ENCODE measurements around the gene PLEKHG1. TPM values are rescaled to one million over a fixed set of nuclear protein-coding genes. Genes with fewer than 3 reads are reported as not detected.

The PLEKHG1 gene
- total RNA-seq, 1 experiment from 2014 or later = 92.4 TPM

DNA sequence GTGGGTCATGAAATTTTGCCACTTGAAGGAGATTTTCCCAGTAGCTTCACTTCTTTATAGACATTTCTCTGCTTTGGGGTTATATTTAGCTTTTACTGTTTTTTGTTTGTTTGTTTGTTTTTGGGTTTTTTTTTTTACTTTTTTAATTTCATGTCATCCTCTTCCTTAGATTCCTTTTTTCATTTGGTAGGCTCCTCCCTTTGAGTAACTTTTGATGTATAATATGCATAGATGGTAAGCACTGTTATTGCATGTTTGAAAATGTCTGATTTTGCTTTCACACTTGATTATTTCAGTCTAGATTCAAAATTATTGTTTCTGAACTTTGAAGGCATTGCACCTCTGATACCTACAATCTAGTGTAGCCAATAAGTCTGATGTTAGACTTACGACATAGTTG lies 37.6 kb downstream of the PLEKHG1 start:
- Histone ChIP-seq H3K9ac (ENCODE audit: low read length) (no peak overlapping the region), H3K4me1 (ENCODE audit: low read length) (peaks cover 100% of the 10 kb centered on the region), H3K9me3 (ENCODE audit: low read length) (no peaks in the 10 kb centered on the region), H3K36me3 (ENCODE audit: insufficient read depth, low read length) (peaks cover 27% of the 10 kb centered on the region; the same call in 1 of the 2 replicates), H3K27ac (ENCODE audit: low read length) (peak overlapping the region; percentile 91), H3K79me2 (ENCODE audit: low read length) (peaks cover 94% of the 10 kb centered on the region), H2AFZ (ENCODE audit: low read length) (no peak overlapping the region), H3K27me3 (ENCODE audit: low read length) (no peaks in the 10 kb centered on the region), H4K20me1 (ENCODE audit: insufficient read depth, low read depth, low read length) (peaks cover 24% of the 10 kb centered on the region; the same call in 1 of the 2 replicates), H3K4me2 (ENCODE audit: low read depth, low read length, poor library complexity, severe bottlenecking) (peak overlapping the region; percentile 21), H3K9me2 (replicated peaks; ENCODE audit: insufficient read depth, low read length) (no peaks in the 10 kb centered on the region), H3K4me3 (ENCODE audit: low read length) (no peak overlapping the region)
- DNase-seq = no peak

DNA sequence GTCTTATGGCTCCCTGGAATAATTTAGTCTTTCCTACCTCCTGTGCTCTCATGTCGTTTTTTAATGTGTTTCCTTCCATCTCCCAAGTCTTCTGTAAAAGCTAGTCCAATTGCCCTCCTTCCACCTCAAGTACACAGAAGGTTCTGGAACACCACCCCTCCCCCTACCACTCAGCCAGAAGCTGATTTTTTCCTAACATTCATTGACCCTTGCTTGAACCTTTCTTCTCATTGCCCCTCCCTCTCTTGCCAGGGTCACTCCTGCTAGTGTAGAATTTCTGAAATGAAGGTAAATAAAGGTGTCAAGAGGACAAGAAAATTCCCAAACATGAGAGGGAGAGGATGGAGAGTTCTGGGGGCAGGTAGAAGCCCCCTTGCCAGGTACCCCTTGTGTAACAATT lies 38.6 kb downstream of the PLEKHG1 start:
- Histone ChIP-seq H3K79me2 (ENCODE audit: low read length) (peaks cover 99% of the 10 kb centered on the region), H3K4me2 (ENCODE audit: low read depth, low read length, poor library complexity, severe bottlenecking) (peak overlapping the region; percentile 78), H3K27ac (ENCODE audit: low read length) (peak overlapping the region; percentile 91), H3K4me3 (ENCODE audit: low read length) (no peak overlapping the region), H3K27me3 (ENCODE audit: low read length) (no peaks in the 10 kb centered on the region), H3K9ac (ENCODE audit: low read length) (no peak overlapping the region), H3K9me2 (replicated peaks; ENCODE audit: insufficient read depth, low read length) (no peaks in the 10 kb centered on the region), H3K9me3 (ENCODE audit: low read length) (no peaks in the 10 kb centered on the region), H3K36me3 (ENCODE audit: insufficient read depth, low read length) (peaks cover 30% of the 10 kb centered on the region; the same call in 1 of the 2 replicates), H4K20me1 (ENCODE audit: insufficient read depth, low read depth, low read length) (peaks cover 18% of the 10 kb centered on the region; the same call in 1 of the 2 replicates), H3K4me1 (ENCODE audit: low read length) (peaks cover 100% of the 10 kb centered on the region), H2AFZ (ENCODE audit: low read length) (no peak overlapping the region)
- no peak for DNase-seq

DNA sequence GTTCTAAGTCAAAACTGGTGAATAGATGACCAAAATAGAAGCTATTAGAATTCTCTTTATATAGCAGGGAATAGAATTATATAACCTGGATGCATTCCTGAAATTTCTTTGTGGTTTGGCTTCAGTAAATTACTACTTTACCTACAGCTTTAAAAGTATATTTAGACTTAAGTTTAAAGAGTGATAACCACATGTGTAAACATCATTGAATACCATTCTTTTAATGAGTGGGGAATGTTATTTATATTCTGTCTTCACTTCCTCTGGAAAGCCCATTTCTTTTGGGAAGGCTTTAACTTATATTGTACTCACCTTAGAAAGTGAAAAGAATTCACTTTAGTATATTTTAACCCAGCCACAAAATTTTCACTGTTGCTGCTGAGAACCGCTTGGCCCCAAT lies 39.1 kb downstream of the PLEKHG1 start:
- Histone ChIP-seq H3K9me3 (ENCODE audit: low read length) (no peaks in the 10 kb centered on the region), H3K9ac (ENCODE audit: low read length) (no peak overlapping the region), H4K20me1 (ENCODE audit: insufficient read depth, low read depth, low read length) (peaks cover 13% of the 10 kb centered on the region; the same call in 1 of the 2 replicates), H3K4me1 (ENCODE audit: low read length) (peaks cover 100% of the 10 kb centered on the region), H3K79me2 (ENCODE audit: low read length) (peaks cover 99% of the 10 kb centered on the region), H3K4me3 (ENCODE audit: low read length) (no peak overlapping the region), H3K4me2 (ENCODE audit: low read depth, low read length, poor library complexity, severe bottlenecking) (peak overlapping the region; percentile 78), H3K27ac (ENCODE audit: low read length) (peak overlapping the region; percentile 91), H3K27me3 (ENCODE audit: low read length) (no peaks in the 10 kb centered on the region), H3K36me3 (ENCODE audit: insufficient read depth, low read length) (peaks cover 30% of the 10 kb centered on the region; the same call in 1 of the 2 replicates), H2AFZ (ENCODE audit: low read length) (no peak overlapping the region), H3K9me2 (replicated peaks; ENCODE audit: insufficient read depth, low read length) (no peaks in the 10 kb centered on the region)
- DNase-seq = no peak

DNA sequence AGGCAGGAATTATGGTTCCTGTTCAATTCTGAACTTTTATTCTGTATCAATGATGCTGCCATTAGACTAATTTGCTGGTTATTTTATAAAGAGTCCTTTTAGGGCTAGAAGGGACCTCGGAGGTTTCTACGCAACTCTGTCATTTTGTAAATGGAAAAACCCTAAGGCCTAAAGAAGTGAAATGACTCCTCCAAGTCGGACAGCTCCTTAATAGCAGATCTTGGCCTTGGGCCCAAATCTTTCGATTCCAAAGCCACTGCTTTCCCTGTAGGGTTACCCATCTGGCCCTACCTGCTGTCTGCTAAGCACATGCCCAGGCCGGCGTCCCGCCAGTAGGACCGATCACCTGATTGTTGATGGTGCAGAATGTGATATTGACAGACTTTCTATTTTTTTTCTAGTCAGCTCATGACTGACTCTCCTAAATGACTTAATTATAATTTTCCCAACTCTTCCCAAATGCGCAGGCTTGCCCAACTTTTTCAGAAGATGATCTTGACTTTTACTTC lies 40.2 kb downstream of the PLEKHG1 start:
- Histone ChIP-seq H3K4me2 (ENCODE audit: low read depth, low read length, poor library complexity, severe bottlenecking) (peak overlapping the region; percentile 78), H3K9ac (ENCODE audit: low read length) (peak overlapping the region; percentile 58; the same call in 1 of the 2 replicates), H3K9me2 (replicated peaks; ENCODE audit: insufficient read depth, low read length) (no peaks in the 10 kb centered on the region), H2AFZ (ENCODE audit: low read length) (no peak overlapping the region), H3K79me2 (ENCODE audit: low read length) (peaks cover 100% of the 10 kb centered on the region), H3K9me3 (ENCODE audit: low read length) (no peaks in the 10 kb centered on the region), H3K27ac (ENCODE audit: low read length) (peak overlapping the region; percentile 91), H3K4me1 (ENCODE audit: low read length) (peaks cover 99% of the 10 kb centered on the region), H3K36me3 (ENCODE audit: insufficient read depth, low read length) (peaks cover 31% of the 10 kb centered on the region; the same call in 1 of the 2 replicates), H3K4me3 (ENCODE audit: low read length) (peak overlapping the region; percentile 52), H4K20me1 (ENCODE audit: insufficient read depth, low read depth, low read length) (peaks cover 10% of the 10 kb centered on the region; the same call in 1 of the 2 replicates), H3K27me3 (ENCODE audit: low read length) (no peaks in the 10 kb centered on the region)
- no peak for DNase-seq

DNA sequence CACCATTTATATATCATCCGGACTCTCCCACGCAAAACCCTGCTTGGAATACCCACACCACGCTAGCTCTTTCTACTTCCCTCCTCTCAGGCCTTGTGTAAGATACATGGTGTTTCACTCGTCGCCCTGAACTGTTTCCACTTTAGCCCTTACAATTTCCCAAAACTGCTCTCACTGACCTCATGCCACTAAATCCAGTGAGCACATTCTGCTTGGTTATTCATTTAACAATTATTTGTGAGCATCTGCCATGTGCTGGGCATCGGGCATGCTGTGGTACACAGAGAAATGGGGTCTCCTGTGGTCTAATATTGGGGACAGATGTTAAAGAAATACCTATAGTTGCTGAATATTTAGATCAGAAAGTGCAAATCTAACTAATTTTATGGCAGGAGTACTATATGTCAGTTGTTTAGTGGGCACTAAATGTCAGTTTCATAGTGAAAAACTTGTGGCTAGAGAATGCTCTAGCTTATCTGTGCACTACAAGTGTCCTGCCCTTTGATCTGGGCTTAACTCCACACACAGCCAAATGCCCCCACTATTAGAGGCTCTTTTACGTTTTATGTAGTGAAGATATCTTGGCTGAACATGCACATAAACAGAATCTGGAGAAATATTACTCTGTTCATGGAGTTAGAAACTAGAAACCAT lies 41.0 kb downstream of the PLEKHG1 start:
- H4K20me1 ChIP-seq (ENCODE audit: insufficient read depth, low read depth, low read length) = peaks cover 9% of the 10 kb centered on the region; the same call in 1 of the 2 replicates
- DNase-seq = no peak
- H3K27me3 ChIP-seq (ENCODE audit: low read length) = no peaks in the 10 kb centered on the region
- no peaks in the 10 kb centered on the region for H3K9me2 ChIP-seq (replicated peaks; ENCODE audit: insufficient read depth, low read length)
- H3K4me1 ChIP-seq (ENCODE audit: low read length) = peaks cover 99% of the 10 kb centered on the region
- H3K79me2 ChIP-seq (ENCODE audit: low read length) = peaks cover 100% of the 10 kb centered on the region
- no peaks in the 10 kb centered on the region for H3K9me3 ChIP-seq (ENCODE audit: low read length)
- H3K36me3 ChIP-seq (ENCODE audit: insufficient read depth, low read length) = peaks cover 34% of the 10 kb centered on the region; the same call in 1 of the 2 replicates
- peak overlapping the region; percentile 91 for H3K27ac ChIP-seq (ENCODE audit: low read length)
- H3K4me3 ChIP-seq (ENCODE audit: low read length) = peak overlapping the region; percentile 52
- peak overlapping the region; percentile 78 for H3K4me2 ChIP-seq (ENCODE audit: low read depth, low read length, poor library complexity, severe bottlenecking)
- H3K9ac ChIP-seq (ENCODE audit: low read length) = peak overlapping the region; percentile 58
- H2AFZ ChIP-seq (ENCODE audit: low read length) = no peak overlapping the region

DNA sequence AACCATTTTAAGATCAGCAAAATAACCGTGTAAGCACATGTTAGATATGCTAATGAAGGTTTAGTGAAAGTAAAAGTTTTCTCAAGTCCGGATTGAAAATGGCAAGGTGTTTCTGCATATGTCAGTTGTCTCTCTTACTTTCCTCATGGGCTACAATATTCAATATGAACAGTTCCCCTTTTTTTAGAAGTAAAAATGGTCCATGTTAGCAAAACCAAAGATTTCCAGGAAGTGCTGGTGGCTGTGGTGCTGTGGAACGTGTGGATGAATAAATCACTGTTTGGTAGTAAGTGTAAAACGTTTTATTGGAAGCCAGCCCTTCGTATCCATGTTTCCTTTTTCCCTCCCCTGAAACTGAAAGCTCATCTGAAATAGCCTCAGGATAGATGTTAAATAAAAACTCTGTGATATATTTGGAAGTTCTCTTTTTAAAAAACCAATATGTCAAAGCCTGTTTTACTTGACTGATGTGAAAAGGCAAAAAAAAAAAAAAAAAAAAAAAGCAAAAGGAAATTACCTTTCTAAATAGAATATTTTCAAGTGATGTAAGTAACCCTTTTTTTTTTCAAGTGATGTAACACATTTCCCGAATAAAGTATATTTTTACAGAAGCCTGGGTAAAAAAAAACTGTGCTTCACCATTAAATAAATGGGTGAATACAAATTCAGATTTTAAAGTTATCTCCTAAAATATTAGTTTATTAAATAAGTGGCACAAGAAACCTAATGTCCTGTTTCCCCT lies 41.9 kb downstream of the PLEKHG1 start:
- peak; percentile 80 for DNase-seq
- H3K79me2 ChIP-seq (ENCODE audit: low read length) = peaks cover 100% of the 10 kb centered on the region
- peak overlapping the region; percentile 78 for H3K4me2 ChIP-seq (ENCODE audit: low read depth, low read length, poor library complexity, severe bottlenecking)
- H3K9me3 ChIP-seq (ENCODE audit: low read length) = no peaks in the 10 kb centered on the region
- peak overlapping the region; percentile 58 for H3K9ac ChIP-seq (ENCODE audit: low read length)
- peak overlapping the region; percentile 91 for H3K27ac ChIP-seq (ENCODE audit: low read length)
- H3K4me1 ChIP-seq (ENCODE audit: low read length) = peaks cover 99% of the 10 kb centered on the region
- H3K9me2 ChIP-seq (replicated peaks; ENCODE audit: insufficient read depth, low read length) = no peaks in the 10 kb centered on the region
- peaks cover 34% of the 10 kb centered on the region; the same call in 1 of the 2 replicates for H3K36me3 ChIP-seq (ENCODE audit: insufficient read depth, low read length)
- H3K4me3 ChIP-seq (ENCODE audit: low read length) = peak overlapping the region; percentile 52
- H2AFZ ChIP-seq (ENCODE audit: low read length) = no peak overlapping the region
- H3K27me3 ChIP-seq (ENCODE audit: low read length) = no peaks in the 10 kb centered on the region
- peaks cover 9% of the 10 kb centered on the region; the same call in 1 of the 2 replicates for H4K20me1 ChIP-seq (ENCODE audit: insufficient read depth, low read depth, low read length)

DNA sequence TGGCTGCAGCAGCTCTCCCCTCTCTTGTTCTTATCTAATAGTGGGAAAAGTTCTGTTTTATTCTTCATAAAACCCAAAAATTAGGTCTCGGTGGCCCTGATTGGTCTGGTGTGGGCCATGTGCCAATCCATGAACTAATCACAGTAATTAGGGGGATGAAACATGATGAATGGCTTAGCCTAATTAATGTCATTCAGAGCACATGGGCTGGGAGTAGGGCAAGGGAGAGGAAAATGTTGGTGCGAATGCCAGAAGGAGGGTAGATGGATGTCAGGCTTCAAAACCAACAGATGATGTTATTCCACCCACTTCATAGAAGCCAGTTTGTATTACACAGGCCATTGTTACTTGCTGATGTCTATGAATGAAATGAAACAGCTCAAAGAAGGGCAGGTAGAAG lies 46.5 kb downstream of the PLEKHG1 start:
- no peaks in the 10 kb centered on the region for H3K9me3 ChIP-seq (ENCODE audit: low read length)
- H3K4me2 ChIP-seq (ENCODE audit: low read depth, low read length, poor library complexity, severe bottlenecking) = peak overlapping the region; percentile 45
- H4K20me1 ChIP-seq (ENCODE audit: insufficient read depth, low read depth, low read length) = no peaks in the 10 kb centered on the region
- H3K27ac ChIP-seq (ENCODE audit: low read length) = peak overlapping the region; percentile 70
- H3K9me2 ChIP-seq (replicated peaks; ENCODE audit: insufficient read depth, low read length) = no peaks in the 10 kb centered on the region
- no peaks in the 10 kb centered on the region for H3K27me3 ChIP-seq (ENCODE audit: low read length)
- H2AFZ ChIP-seq (ENCODE audit: low read length) = no peak overlapping the region
- DNase-seq = no peak
- peaks cover 96% of the 10 kb centered on the region for H3K79me2 ChIP-seq (ENCODE audit: low read length)
- H3K4me3 ChIP-seq (ENCODE audit: low read length) = no peak overlapping the region
- peaks cover 78% of the 10 kb centered on the region for H3K4me1 ChIP-seq (ENCODE audit: low read length)
- H3K36me3 ChIP-seq (ENCODE audit: insufficient read depth, low read length) = peaks cover 18% of the 10 kb centered on the region; the same call in 1 of the 2 replicates
- H3K9ac ChIP-seq (ENCODE audit: low read length) = no peak overlapping the region

DNA sequence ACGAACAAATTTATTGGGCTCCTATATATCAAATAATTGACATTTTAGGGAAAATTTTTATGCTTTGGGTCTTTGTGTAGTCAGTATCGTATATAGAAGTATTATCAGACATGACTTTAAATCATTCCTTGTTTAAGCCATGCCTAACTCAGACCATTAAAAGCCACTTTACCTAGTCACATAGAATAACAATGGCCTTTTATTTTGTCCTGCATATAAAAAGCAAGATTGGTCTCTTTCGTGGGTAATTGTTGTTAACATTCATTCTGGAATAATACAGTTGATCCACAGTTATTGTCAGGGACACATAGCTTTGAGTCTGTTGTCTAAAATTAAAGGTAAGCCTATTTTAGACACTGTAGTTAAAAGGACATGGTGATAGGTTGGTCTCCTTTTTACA lies 47.4 kb downstream of the PLEKHG1 start:
- H3K79me2 ChIP-seq (ENCODE audit: low read length) = peaks cover 95% of the 10 kb centered on the region
- no peaks in the 10 kb centered on the region for H4K20me1 ChIP-seq (ENCODE audit: insufficient read depth, low read depth, low read length)
- no peak overlapping the region for H2AFZ ChIP-seq (ENCODE audit: low read length)
- peak overlapping the region; percentile 70 for H3K27ac ChIP-seq (ENCODE audit: low read length)
- H3K36me3 ChIP-seq (ENCODE audit: insufficient read depth, low read length) = peaks cover 18% of the 10 kb centered on the region; the same call in 1 of the 2 replicates
- peak overlapping the region; percentile 45 for H3K4me2 ChIP-seq (ENCODE audit: low read depth, low read length, poor library complexity, severe bottlenecking)
- H3K27me3 ChIP-seq (ENCODE audit: low read length) = no peaks in the 10 kb centered on the region
- H3K9me2 ChIP-seq (replicated peaks; ENCODE audit: insufficient read depth, low read length) = no peaks in the 10 kb centered on the region
- H3K9ac ChIP-seq (ENCODE audit: low read length) = no peak overlapping the region
- no peak for DNase-seq
- peak overlapping the region; percentile 8 for H3K4me3 ChIP-seq (ENCODE audit: low read length)
- H3K4me1 ChIP-seq (ENCODE audit: low read length) = peaks cover 70% of the 10 kb centered on the region
- no peaks in the 10 kb centered on the region for H3K9me3 ChIP-seq (ENCODE audit: low read length)
